ENCODE measurements around the gene WNT9B. TPM values are rescaled to one million over a fixed set of nuclear protein-coding genes. Genes with fewer than 3 reads are reported as not detected.

WNT9B gene
- total and polyA plus RNA-seq, 12 donors, result 0.07 to 2.0 (median 0.55) TPM; not detected in 3

DNA sequence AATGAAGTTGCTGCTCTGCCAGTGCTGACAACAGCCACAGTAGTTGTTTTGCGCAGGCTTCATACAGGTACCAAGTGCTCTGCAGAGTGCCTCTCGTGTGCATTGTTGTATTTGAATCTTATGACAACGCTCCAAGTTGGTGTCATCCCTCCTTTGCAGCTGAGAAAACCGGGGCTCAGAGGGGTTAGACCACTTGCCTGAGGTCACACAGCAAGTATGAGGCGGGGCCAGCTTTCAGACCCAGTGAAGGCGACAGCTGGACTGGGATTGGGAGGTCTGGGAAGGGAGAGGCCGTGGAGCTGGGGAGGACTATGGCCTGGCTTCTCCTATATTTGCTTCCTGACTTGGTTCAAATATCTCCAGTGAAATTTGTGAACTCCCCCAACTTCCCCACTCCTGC is 33.2 kb downstream of the WNT9B start:
- intact Hi-C loops (cut with DNase I), result no loop called here
- 71 to 82% (median 79%) methylated on average over 3 to 7 of the region's 7 CpGs for WGBS, 4 donors
- no peaks in the 10 kb centered on the region for H3K27me3 ChIP-seq
- DNase-seq, result no peak
- no peaks in the 10 kb centered on the region for H3K4me1 ChIP-seq (replicated peaks in 1 of 2)
- no peak overlapping the region for H3K4me3 ChIP-seq
- H3K36me3 ChIP-seq (replicated peaks in 1 of 2), result no peaks in the 10 kb centered on the region
- no peak overlapping the region for H3K27ac ChIP-seq
- no peaks in the 10 kb centered on the region for H3K9me3 ChIP-seq (replicated peaks in 1 of 3)
- TF ChIP-seq, protein P1, sequence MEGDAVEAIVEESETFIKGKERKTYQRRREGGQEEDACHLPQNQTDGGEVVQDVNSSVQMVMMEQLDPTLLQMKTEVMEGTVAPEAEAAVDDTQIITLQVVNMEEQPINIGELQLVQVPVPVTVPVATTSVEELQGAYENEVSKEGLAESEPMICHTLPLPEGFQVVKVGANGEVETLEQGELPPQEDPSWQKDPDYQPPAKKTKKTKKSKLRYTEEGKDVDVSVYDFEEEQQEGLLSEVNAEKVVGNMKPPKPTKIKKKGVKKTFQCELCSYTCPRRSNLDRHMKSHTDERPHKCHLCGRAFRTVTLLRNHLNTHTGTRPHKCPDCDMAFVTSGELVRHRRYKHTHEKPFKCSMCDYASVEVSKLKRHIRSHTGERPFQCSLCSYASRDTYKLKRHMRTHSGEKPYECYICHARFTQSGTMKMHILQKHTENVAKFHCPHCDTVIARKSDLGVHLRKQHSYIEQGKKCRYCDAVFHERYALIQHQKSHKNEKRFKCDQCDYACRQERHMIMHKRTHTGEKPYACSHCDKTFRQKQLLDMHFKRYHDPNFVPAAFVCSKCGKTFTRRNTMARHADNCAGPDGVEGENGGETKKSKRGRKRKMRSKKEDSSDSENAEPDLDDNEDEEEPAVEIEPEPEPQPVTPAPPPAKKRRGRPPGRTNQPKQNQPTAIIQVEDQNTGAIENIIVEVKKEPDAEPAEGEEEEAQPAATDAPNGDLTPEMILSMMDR (IDR thresholded peaks at IDR 0.05), result no peak
- TF ChIP-seq POLR2A (IDR thresholded peaks at IDR 0.05), result no peak

DNA sequence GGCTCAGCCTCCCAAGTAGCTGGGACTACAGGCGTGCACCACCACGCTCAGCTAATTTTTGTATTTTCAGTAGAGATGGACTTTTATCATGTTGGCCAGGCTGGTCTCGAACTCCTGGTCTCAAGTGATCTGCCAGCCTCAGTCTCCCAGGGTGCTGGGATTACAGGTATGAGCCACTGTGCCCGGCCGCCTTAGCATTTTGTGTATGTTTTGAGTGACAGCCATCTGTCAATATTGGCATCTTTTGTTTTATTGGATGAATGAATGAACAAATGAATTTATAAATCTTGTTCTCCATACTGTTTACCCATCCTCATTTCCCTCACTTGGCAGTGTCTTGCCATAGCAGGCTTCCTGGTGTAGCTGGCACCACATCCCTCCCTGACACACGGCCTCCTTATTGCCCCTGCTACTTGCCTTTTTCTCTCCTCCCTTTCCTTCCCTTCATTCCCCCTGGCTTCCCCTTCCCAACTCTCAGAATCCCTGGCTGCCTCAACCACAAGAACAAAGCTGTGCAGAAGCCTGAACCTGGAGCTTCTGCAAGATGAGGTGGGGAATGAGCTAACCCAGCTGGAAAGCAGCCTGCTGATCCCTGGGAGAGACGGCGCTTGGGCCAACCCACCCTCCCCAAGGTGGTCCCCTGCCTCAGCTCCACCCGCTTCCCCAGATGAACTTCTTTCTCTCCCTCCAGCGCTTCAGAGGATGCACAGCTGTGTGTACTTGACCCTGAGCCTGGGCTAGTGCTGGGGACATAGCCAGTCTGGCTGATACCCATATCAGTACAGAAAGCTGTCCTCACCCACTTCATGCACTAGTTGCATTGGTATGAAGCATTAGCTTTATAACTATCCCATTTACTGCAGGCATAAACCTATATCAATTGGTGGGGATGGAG is 34.3 kb downstream of the WNT9B start:
- DNase-seq, result no peak
- no peaks in the 10 kb centered on the region for H3K4me1 ChIP-seq (replicated peaks in 1 of 2)
- H3K36me3 ChIP-seq (replicated peaks in 1 of 2), result no peaks in the 10 kb centered on the region
- H3K4me3 ChIP-seq, result no peak overlapping the region
- intact Hi-C loops (cut with DNase I), result no loop called here
- TF ChIP-seq, protein P1 (IDR thresholded peaks at IDR 0.05), result no peak
- no peak for TF ChIP-seq POLR2A (IDR thresholded peaks at IDR 0.05)
- H3K27me3 ChIP-seq, result no peaks in the 10 kb centered on the region
- WGBS, 4 donors, result 70 to 77% (median 75%) methylated on average over 8 to 10 of the region's 10 CpGs
- H3K9me3 ChIP-seq (replicated peaks in 1 of 3), result no peaks in the 10 kb centered on the region
- no peak overlapping the region for H3K27ac ChIP-seq

DNA sequence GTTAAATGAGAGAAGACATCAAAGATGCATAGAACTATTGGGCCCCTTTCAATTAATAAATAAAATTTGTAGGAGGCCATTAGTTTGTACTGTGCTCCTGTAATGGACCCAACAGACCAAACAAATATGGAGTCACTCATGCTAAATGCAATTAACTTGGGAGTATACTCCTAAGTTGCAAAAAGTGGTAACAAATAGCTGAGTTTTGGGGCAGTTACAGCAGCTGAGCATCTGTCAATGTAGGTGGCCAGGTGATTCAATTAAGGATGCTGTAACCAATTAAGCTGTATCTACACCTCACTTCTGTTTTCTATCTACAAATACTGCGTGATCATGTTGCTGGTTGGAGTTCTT is 34.9 kb downstream of the WNT9B start:
- Histone ChIP-seq H3K27me3 (no peaks in the 10 kb centered on the region), H3K4me3 (no peak overlapping the region), H3K27ac (no peak overlapping the region), H3K36me3 (replicated peaks in 1 of 2) (no peaks in the 10 kb centered on the region), H3K9me3 (replicated peaks in 1 of 3) (no peaks in the 10 kb centered on the region), H3K4me1 (replicated peaks in 1 of 2) (no peaks in the 10 kb centered on the region)
- intact Hi-C loops (cut with DNase I), result no loop called here
- no peak for DNase-seq
- TF ChIP-seq, protein P1 (IDR thresholded peaks at IDR 0.05), result no peak
- TF ChIP-seq POLR2A (IDR thresholded peaks at IDR 0.05), result no peak
- 77 to 88% (median 81%) methylated on average over 1 of the region's 1 CpG for WGBS, 4 donors

DNA sequence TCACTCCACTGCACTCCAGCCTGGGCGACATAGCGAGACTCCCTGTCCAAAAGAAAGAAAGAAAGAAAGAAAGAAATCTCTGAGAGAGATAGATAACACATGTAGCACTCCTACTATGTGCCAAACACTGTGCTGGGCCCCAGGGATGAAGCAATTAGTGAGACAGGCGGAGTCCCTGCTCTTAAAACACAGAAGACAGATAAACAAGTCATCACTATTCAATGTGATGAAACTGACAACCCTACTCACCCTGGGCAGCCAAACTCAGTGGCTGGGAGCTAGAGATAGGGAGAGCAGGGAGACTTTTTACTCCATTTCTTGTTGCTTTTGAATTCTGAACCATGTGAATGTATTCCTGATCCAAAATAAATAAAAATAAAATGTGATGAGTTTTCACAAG is 36.3 kb downstream of the WNT9B start:
- no peak for DNase-seq
- Histone ChIP-seq H3K36me3 (replicated peaks in 1 of 2) (no peaks in the 10 kb centered on the region), H3K27ac (no peak overlapping the region), H3K27me3 (no peaks in the 10 kb centered on the region), H3K4me3 (no peak overlapping the region), H3K4me1 (replicated peaks in 1 of 2) (no peaks in the 10 kb centered on the region), H3K9me3 (replicated peaks in 1 of 3) (no peaks in the 10 kb centered on the region)
- intact Hi-C loops (cut with DNase I), result no loop called here
- 77 to 88% (median 83%) methylated on average over 3 of the region's 3 CpGs for WGBS, 4 donors
- TF ChIP-seq POLR2A (IDR thresholded peaks at IDR 0.05), result no peak
- TF ChIP-seq, protein P1 (IDR thresholded peaks at IDR 0.05), result no peak

Data from adrenal gland (tissue), 12 donors.